DND-41 (cell line): Measurements from ENCODE around the gene ASIC3.
A peak's percentile ranks its signal among the peaks of the same experiment; 100 is the strongest.

Experiments used
- CTCF ChIP-seq: IDR thresholded peaks from 2 replicates; pipeline ENCODE4 v1.5.1; 2012; ENCODE audit warnings: borderline replicate concordance, low read length, moderate library complexity, mild to moderate bottlenecking; ENCODE audit not compliant: poor library complexity, severe bottlenecking; ENCODE audit errors: extremely low read depth
- EZH2 ChIP-seq: IDR thresholded peaks from 3 replicates; pipeline ENCODE4 v1.6.1; 2012; ENCODE audit warnings: borderline replicate concordance, low read depth, mild to moderate bottlenecking, moderate library complexity, low read length, inconsistent platforms; ENCODE audit not compliant: severe bottlenecking

- TF ChIP-seq CTCF = peak; percentile 99
- no peak for TF ChIP-seq EZH2
Observed at GRCh38 chr7:151017953-151018420, 30.3 kb upstream of the ASIC3 start.
